ENCODE measurements around the gene OTUD5. TPM values are rescaled to one million over a fixed set of nuclear protein-coding genes. Genes with fewer than 3 reads are reported as not detected.

The OTUD5 gene
- polyA plus RNA-seq, 3 donors: 8.4 to 75.0 (median 12.4) TPM

GRCh38 chrX:48966796-48967579 lies 9.6 kb upstream of the OTUD5 start:
- H3K79me2 ChIP-seq (ENCODE audit: insufficient read depth, low read length): no peaks in the 10 kb centered on the region
- H3K4me1 ChIP-seq (ENCODE audit: control insufficient read depth in 1 of 2, insufficient read depth in 2 of 2, low read length in 2 of 2): peaks cover 7% of the 10 kb centered on the region in 2 donors
- no peak for DNase-seq
- H3K27ac Mint-ChIP-seq: peak overlapping the region in 1 of 7 donors; percentile 20
- no peaks in the 10 kb centered on the region for H3K36me3 ChIP-seq (replicated peaks in 1 of 2; ENCODE audit: control insufficient read depth in 1 of 2, insufficient read depth in 2 of 2, low read length in 2 of 2)
- no peak overlapping the region for H3K4me3 Mint-ChIP-seq
- no peaks in the 10 kb centered on the region for H4K20me1 ChIP-seq (ENCODE audit: insufficient read depth, low read length)
- H3K9me3 Mint-ChIP-seq: no peaks in the 10 kb centered on the region
- H3K36me3 Mint-ChIP-seq: peaks cover 0 to 5% of the 10 kb centered on the region in 2 donors
- no peak overlapping the region for H3K4me2 ChIP-seq (replicated peaks; ENCODE audit: extremely low read depth, low read length, poor library complexity, severe bottlenecking)
- H3K9me3 ChIP-seq (replicated peaks in 1 of 2; ENCODE audit: control insufficient read depth in 1 of 2, insufficient read depth in 1 of 2, low read length in 2 of 2): no peaks in the 10 kb centered on the region
- no peak overlapping the region for H3K27ac ChIP-seq (ENCODE audit: low read depth in 1 of 2, low read length in 2 of 2)
- no peak overlapping the region for H2AFZ ChIP-seq (ENCODE audit: insufficient read depth, low read depth, low read length, poor library complexity, severe bottlenecking)
- WGBS (ENCODE audit: insufficient coverage): 98% methylated on average over 6 of the region's 15 CpGs
- intact Hi-C loops (cut with micrococcal nuclease): loop anchor here in 1 of 2 donors (10.0 kb wide), 1 partner anchor 68 kb away; no protein-coding TSS in a partner anchor
- no peak for TF ChIP-seq CTCF (IDR thresholded peaks at IDR 0.05)
- H3K4me1 Mint-ChIP-seq: peaks cover 3% of the 10 kb centered on the region
- H3K4me3 ChIP-seq (replicated peaks in 1 of 3; ENCODE audit: low read depth in 2 of 3, low read length in 3 of 3): no peak overlapping the region
- H3K27me3 ChIP-seq (ENCODE audit: control insufficient read depth in 2 of 2, insufficient read depth in 2 of 2, low read length in 2 of 2): peaks cover 0 to 8% of the 10 kb centered on the region in 2 donors
- no peak overlapping the region for H3K9ac ChIP-seq (ENCODE audit: insufficient read depth, low read length, poor library complexity, severe bottlenecking)
- peaks cover 2 to 17% (median 16%) of the 10 kb centered on the region in 3 donors for H3K27me3 Mint-ChIP-seq (ENCODE audit: low read depth in 3 of 3)

- Histone ChIP-seq H3K9me3 (replicated peaks in 1 of 2; ENCODE audit: control insufficient read depth in 1 of 2, insufficient read depth in 1 of 2, low read length in 2 of 2) (no peaks in the 10 kb centered on the region), H3K36me3 (replicated peaks in 1 of 2; ENCODE audit: control insufficient read depth in 1 of 2, insufficient read depth in 2 of 2, low read length in 2 of 2) (no peaks in the 10 kb centered on the region), H2AFZ (ENCODE audit: insufficient read depth, low read depth, low read length, poor library complexity, severe bottlenecking) (no peak overlapping the region), H3K4me1 (ENCODE audit: control insufficient read depth in 1 of 2, insufficient read depth in 2 of 2, low read length in 2 of 2) (peaks cover 0 to under 1% of the 10 kb centered on the region in 2 donors), H3K4me3 (replicated peaks in 1 of 3; ENCODE audit: low read depth in 2 of 3, low read length in 3 of 3) (no peak overlapping the region), H3K79me2 (ENCODE audit: insufficient read depth, low read length) (no peaks in the 10 kb centered on the region), H3K27ac (ENCODE audit: low read depth in 1 of 2, low read length in 2 of 2) (no peak overlapping the region), H3K4me2 (replicated peaks; ENCODE audit: extremely low read depth, low read length, poor library complexity, severe bottlenecking) (no peak overlapping the region), H4K20me1 (ENCODE audit: insufficient read depth, low read length) (no peaks in the 10 kb centered on the region), H3K27me3 (ENCODE audit: control insufficient read depth in 2 of 2, insufficient read depth in 2 of 2, low read length in 2 of 2) (no peaks in the 10 kb centered on the region), H3K9ac (ENCODE audit: insufficient read depth, low read length, poor library complexity, severe bottlenecking) (no peak overlapping the region)
- intact Hi-C loops (cut with micrococcal nuclease): loop anchor here in 1 of 2 donors (10.0 kb wide), 1 partner anchor 69 kb away; no protein-coding TSS in a partner anchor
- H3K4me3 Mint-ChIP-seq: no peak overlapping the region
- no peaks in the 10 kb centered on the region for H3K4me1 Mint-ChIP-seq
- peaks cover under 1 to 16% (median 6%) of the 10 kb centered on the region in 3 donors for H3K27me3 Mint-ChIP-seq (ENCODE audit: low read depth in 3 of 3)
- peaks cover 0 to 8% of the 10 kb centered on the region in 2 donors for H3K36me3 Mint-ChIP-seq
- over 99% methylated on average over 13 of the region's 14 CpGs for WGBS (ENCODE audit: insufficient coverage)
- H3K27ac Mint-ChIP-seq: no peak overlapping the region
- H3K9me3 Mint-ChIP-seq: no peaks in the 10 kb centered on the region
- no peak for TF ChIP-seq CTCF (IDR thresholded peaks at IDR 0.05)
- no peak for DNase-seq
Measured at GRCh38 chrX:48965959-48966358, 8.6 kb upstream of the OTUD5 start.

Measured in CD14-positive monocyte (primary cell).